GM10248 (cell line): ENCODE results near the gene MAJIN.

Experiments used
- CTCF ChIA-PET: fragments of 300-600 bp; sonication (Branson Sonifier 250); formaldehyde crosslinking; extraction: SDS; loops from one replicate; lab custom pipeline; 2021; ENCODE audit warnings: antibody characterized with exemption; lab: Yijun Ruan, JAX
- POLR2A ChIA-PET: fragments of 350-650 bp; sonication (Branson Sonifier 250); formaldehyde crosslinking; extraction: SDS; loops from one replicate; lab custom pipeline; 2020; ENCODE audit warnings: antibody characterized with exemption; lab: Yijun Ruan, JAX
- DNase-seq: peaks from one replicate; pipeline ENCODE4 v3.0.0; 2012; ENCODE audit errors: extremely low spot score
- TF ChIP-seq, protein P1 (sequence below): IDR thresholded peaks from 2 replicates; pipeline ENCODE4 v1.5.1; 2012; ENCODE audit warnings: mild to moderate bottlenecking, low read depth; ENCODE audit errors: extremely low read depth, missing control alignments, control extremely low read depth

The MAJIN gene

DNA sequence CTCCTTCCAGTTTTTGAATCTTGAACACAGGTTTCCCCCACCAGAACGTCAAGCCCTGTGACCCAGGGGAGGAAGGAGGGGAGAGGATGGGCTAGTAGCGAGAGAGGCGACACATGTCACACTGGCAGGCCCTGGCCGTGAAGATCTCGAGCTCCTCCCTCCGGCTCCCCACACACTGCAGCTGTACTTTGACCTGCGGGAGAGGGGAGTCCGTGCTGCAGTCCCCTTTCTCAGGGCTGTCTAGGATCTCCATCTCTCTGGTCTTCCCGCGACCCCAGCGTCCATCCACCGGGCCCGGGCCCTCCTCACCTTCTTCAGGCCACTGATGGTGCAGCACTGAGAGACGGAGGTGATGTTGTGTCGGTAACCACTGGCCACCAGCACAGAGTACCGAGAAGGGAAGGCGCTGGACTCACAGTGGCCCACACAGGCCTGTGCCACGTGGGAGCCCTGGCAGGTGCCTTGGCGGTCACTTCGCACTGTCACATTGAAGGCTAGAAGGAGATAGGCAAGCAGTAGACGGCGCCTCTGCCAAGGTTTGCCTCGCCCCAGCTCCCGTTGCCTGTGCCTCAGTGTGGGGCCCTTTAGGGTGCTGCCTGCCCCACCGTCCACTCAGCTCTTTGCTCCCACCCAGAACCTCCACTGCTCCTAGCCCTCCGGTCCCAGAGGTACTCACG lies 37.1 kb downstream of the MAJIN start:
- ChIA-PET CTCF (interaction anchor here (0.7 to 1.7 kb wide), 4 partner anchors 9 to 80 kb away, joined by 3 to 5 read pairs (median 4); partner anchors contain the start of genes ARL2 and BATF2), POLR2A (interaction anchor here (0.6 kb wide), 1 partner anchor 574 kb away, joined by 4 read pairs; no protein-coding TSS in a partner anchor)
- TF ChIP-seq, protein P1, sequence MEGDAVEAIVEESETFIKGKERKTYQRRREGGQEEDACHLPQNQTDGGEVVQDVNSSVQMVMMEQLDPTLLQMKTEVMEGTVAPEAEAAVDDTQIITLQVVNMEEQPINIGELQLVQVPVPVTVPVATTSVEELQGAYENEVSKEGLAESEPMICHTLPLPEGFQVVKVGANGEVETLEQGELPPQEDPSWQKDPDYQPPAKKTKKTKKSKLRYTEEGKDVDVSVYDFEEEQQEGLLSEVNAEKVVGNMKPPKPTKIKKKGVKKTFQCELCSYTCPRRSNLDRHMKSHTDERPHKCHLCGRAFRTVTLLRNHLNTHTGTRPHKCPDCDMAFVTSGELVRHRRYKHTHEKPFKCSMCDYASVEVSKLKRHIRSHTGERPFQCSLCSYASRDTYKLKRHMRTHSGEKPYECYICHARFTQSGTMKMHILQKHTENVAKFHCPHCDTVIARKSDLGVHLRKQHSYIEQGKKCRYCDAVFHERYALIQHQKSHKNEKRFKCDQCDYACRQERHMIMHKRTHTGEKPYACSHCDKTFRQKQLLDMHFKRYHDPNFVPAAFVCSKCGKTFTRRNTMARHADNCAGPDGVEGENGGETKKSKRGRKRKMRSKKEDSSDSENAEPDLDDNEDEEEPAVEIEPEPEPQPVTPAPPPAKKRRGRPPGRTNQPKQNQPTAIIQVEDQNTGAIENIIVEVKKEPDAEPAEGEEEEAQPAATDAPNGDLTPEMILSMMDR: no peak
- DNase-seq: no peak

DNA sequence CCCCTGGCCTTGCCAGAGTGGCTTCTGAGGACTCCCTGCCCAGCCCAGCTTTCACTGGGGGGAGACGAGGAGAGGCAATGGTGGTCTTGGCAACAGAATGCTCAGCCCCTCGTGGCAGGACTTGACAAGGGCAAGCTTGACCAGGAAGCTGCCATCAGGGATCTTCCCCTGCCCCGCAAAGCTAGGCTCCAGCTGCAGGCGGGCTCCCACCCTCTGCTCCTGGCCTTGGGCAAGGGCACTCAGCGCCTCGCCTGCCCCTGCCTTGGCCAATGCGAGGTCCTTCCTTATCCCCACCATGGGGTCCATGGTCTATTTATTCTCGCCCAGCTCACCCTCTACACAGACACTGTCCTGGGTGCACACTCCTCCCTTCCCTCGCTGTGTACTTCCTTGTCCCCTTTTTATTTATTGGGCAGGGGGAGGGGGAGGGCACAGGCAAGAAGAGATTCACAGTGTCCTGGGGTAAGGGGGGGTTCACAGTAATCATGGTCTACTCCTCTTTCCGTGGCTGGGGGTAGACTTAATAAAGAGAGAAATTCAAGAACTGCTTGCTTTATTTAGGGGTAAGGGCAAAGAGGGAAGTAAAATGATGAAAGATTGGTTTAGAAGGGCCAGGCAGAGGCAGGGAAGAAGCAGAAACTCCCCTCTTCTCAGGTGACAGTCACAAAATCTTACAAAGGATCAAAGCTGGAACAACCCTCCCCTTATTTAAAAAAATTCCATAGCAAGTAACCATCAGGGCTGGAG lies 37.8 kb downstream of the MAJIN start:
- TF ChIP-seq, protein P1: no peak
- POLR2A ChIA-PET: interaction anchor here (0.5 to 0.6 kb wide), 2 partner anchors 211 to 574 kb away, joined by 4 read pairs; partner anchors contain the start of gene NRXN2
- DNase-seq: no peak
- CTCF ChIA-PET: interaction anchor here (0.7 to 1.7 kb wide), 5 partner anchors 10 to 90 kb away, joined by 3 to 5 read pairs (median 3); partner anchors contain the start of genes ARL2, BATF2 and CDC42BPG

DNA sequence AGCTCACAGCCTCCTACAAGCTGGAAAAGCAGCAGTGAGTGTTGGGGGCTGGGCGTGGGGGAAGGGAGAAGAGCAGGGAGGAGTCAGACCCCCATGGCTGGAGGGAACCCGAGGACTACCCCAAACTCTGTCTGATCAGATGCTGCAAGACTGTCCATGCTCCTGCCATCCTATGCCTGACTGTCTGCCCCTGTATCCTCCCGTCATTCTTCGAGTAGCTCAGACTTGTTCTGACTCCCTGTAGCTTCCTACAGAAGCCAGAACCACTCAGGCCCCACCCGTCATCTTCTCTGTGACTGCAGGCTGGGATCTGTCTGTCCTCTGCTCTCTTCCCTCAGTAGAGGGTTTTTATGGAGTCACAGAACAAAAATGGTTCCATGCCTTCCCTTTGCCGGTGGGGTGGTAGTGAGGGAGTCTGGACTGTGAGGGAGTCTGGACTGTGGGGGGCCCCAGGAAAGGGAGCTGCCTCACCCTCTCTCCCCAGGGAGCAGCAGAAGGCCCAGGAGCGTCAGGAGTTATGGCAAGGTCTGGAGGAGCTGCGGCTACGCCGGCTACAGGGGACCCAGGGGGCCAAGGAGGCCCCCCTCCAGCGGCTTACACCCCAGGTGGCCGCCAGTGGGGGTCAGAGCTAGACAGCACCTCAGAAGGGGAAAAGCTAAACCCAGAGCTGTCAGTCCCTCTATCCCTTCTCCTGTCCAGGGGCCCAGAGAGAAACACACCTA lies 38.5 kb downstream of the MAJIN start:
- ChIA-PET CTCF (interaction anchor here (0.8 to 1.7 kb wide), 3 partner anchors 40 to 89 kb away, joined by 3 to 5 read pairs (median 3); partner anchors contain the start of genes ARL2 and CDC42BPG), POLR2A (interaction anchor here (0.5 kb wide), 1 partner anchor 210 kb away, joined by 4 read pairs; the partner anchor contains the start of gene NRXN2)
- DNase-seq: no peak
- TF ChIP-seq, protein P1: no peak

DNA sequence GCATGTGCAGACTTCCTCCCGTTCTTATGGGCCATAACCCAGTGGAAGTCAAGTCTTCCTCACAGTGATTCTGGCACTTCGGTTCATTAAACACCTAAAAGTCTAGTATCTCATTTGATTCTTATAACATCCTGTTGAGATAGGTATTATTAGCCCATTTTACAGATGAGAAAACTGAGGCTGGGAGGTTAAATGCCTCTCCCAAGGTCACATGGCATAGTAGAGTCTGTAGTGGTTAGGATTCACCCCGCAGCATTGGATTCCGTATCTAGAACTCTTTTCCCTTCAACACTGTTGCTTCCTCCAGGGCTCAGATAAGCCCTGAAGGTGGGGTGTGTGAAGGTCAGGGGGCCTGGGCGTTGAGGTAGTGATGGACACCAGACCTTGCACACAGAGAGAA lies 39.6 kb downstream of the MAJIN start:
- ChIA-PET CTCF (interaction anchor here (1.2 kb wide), 1 partner anchor 12 kb away, joined by 4 read pairs; no protein-coding TSS in a partner anchor), POLR2A (no interaction called here)
- no peak for DNase-seq
- TF ChIP-seq, protein P1: no peak

DNA sequence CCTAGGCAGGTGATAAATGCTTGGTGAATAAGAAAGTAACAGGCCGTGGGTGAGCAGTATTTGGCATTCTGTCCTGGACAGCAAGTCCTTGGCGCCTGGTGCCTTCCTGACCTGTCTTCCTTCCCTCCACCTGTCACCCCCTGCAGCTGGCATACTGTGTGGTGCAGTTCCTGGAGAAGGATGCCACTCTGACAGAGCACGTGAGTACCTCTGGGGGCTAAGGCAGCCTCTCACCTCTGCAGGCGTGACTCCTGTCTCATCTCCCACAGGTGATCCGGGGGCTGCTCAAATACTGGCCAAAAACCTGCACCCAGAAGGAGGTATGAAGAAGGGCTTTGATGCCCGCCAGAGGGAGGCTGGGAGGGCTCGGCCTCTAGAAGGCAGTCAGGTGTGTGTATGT lies 40.6 kb downstream of the MAJIN start:
- TF ChIP-seq, protein P1: no peak
- POLR2A ChIA-PET: interaction anchor here (0.6 kb wide), 1 partner anchor 239 kb away, joined by 3 read pairs; no protein-coding TSS in a partner anchor
- DNase-seq: no peak
- CTCF ChIA-PET: interaction anchor here (1.2 kb wide), 1 partner anchor 13 kb away, joined by 4 read pairs; no protein-coding TSS in a partner anchor
